ENCODE results near the gene VWA8. TPM values are rescaled to one million over a fixed set of nuclear protein-coding genes. Genes with fewer than 3 reads are reported as not detected.
A peak's percentile ranks its signal among the peaks of the same experiment; 100 is the strongest.

VWA8 gene
- polyA plus RNA-seq, 1 donor from 2014 or later: 3.7 TPM

DNA sequence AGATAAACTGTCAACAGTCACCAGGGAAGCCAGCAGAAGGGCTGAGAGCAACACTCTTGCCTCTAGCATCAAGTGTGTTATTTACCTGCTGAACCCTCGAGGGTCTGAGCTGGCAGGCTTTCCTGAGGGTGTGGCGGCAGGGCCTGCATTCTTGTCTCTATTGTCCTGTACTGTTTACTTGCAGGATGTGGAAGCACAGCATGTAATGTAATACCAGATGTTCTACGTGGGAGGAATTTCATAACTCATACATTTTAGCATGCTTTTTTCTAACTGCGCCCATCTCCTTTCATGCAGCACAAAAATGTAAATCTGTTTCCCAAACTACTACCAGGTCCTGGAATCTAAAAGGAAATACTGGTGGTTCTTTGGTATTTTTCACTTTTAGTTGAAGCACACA is 350.5 kb downstream of the VWA8 start:
- Mint-ChIP-seq H3K4me3 (no peak overlapping the region), H3K9me3 (no peaks in the 10 kb centered on the region), H3K36me3 (peaks cover 17% of the 10 kb centered on the region), H3K27me3 (no peaks in the 10 kb centered on the region), H3K4me1 (no peaks in the 10 kb centered on the region), H3K27ac (no peak overlapping the region)

DNA sequence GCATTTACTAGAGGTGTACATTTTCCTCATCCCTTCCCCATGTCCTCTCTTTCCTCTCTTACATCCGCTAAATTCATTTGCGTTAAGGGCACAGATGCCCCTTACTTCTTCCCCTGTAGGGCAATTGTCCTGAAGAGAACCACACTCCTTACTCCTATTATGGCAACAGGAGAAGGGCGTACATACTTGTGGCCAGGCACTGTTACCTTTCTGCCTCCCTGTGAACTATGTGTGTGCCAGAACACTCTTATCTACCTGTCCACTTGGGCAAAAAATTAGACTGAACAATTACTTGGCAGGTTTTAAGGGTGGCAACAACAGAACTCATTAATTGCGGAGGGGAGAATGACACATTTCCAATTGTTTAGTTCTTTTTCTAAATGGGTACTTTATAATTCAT is 351.1 kb downstream of the VWA8 start:
- H3K27ac Mint-ChIP-seq: no peak overlapping the region
- no peaks in the 10 kb centered on the region for H3K9me3 Mint-ChIP-seq
- H3K27me3 Mint-ChIP-seq: no peaks in the 10 kb centered on the region
- no peaks in the 10 kb centered on the region for H3K4me1 Mint-ChIP-seq
- peaks cover 15% of the 10 kb centered on the region for H3K36me3 Mint-ChIP-seq
- no peak overlapping the region for H3K4me3 Mint-ChIP-seq

DNA sequence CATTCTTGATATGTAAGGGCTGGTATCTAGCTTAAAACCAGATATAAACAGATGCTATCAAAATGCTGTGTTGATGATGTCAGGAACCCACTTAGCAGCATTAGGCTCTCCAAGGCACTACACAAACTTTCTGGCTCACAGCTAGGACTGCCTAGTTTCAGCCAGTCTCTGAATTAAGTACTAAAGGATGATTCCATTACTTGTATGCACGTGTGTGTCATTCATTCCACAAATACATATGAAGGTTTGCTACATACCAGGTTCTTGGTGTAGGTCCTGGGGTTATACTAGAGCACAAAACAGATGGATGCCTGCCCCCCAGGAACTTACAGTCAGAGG is 352.1 kb downstream of the VWA8 start:
- H3K9me3 Mint-ChIP-seq: no peaks in the 10 kb centered on the region
- H3K27me3 Mint-ChIP-seq: no peaks in the 10 kb centered on the region
- no peak overlapping the region for H3K4me3 Mint-ChIP-seq
- no peak overlapping the region for H3K27ac Mint-ChIP-seq
- H3K36me3 Mint-ChIP-seq: peaks cover 17% of the 10 kb centered on the region
- no peaks in the 10 kb centered on the region for H3K4me1 Mint-ChIP-seq

DNA sequence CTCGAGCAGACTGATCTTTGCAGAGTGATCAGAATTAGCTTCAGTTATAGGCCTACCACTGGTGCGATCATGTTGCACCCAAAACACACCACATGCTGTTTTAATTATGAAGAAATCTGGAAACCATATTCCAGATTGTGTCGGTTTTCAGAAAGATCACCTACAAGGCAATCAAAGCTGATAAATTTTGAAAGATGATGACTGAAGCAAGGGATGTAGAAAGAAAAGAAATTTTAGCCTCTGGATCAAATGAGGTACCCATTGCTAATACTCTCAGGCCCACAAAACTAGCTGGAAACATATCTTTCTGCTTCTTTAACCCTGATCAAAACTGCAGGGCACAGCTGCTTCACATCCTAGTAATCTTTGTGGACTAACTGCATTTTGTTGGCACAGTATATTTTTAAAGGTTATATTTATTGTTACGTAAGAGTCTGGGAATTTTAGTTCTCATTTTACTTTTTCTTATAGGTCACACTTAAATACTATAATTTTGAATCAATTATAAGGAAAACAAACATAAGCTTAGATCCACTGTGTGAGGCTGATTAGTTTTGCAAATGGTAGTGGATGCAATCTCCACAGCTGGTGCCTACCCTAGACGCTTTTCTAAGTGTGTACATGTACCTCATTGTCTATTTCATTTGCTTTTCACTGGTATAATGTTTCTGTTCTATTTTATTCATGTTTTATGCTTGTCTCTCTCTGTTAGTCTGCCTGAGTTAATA is 352.6 kb downstream of the VWA8 start:
- Mint-ChIP-seq H3K9me3 (no peaks in the 10 kb centered on the region), H3K36me3 (peaks cover 19% of the 10 kb centered on the region), H3K4me3 (no peak overlapping the region), H3K27me3 (no peaks in the 10 kb centered on the region), H3K4me1 (no peaks in the 10 kb centered on the region), H3K27ac (no peak overlapping the region)

DNA sequence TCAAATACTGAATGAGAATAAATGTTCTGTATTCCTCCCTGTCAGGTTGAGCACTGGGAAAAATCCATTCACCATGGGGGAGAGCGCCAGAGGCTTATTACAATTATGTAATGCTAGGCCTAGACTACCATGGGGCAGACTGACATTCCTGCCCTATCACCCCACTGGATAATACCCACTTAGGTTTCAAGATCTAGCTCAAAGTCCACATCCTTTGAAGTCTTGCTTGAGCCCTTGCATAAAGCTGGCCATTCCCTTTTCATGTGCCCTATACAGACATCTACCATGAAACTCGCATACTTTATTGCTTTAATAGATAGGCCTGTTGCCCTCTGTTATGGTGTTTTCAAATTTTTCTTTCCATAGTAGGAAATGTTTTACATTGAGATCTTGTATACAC is 354.3 kb downstream of the VWA8 start:
- Mint-ChIP-seq H3K27me3 (no peaks in the 10 kb centered on the region), H3K4me1 (no peaks in the 10 kb centered on the region), H3K4me3 (no peak overlapping the region), H3K36me3 (peaks cover 17% of the 10 kb centered on the region), H3K27ac (no peak overlapping the region), H3K9me3 (no peaks in the 10 kb centered on the region)

DNA sequence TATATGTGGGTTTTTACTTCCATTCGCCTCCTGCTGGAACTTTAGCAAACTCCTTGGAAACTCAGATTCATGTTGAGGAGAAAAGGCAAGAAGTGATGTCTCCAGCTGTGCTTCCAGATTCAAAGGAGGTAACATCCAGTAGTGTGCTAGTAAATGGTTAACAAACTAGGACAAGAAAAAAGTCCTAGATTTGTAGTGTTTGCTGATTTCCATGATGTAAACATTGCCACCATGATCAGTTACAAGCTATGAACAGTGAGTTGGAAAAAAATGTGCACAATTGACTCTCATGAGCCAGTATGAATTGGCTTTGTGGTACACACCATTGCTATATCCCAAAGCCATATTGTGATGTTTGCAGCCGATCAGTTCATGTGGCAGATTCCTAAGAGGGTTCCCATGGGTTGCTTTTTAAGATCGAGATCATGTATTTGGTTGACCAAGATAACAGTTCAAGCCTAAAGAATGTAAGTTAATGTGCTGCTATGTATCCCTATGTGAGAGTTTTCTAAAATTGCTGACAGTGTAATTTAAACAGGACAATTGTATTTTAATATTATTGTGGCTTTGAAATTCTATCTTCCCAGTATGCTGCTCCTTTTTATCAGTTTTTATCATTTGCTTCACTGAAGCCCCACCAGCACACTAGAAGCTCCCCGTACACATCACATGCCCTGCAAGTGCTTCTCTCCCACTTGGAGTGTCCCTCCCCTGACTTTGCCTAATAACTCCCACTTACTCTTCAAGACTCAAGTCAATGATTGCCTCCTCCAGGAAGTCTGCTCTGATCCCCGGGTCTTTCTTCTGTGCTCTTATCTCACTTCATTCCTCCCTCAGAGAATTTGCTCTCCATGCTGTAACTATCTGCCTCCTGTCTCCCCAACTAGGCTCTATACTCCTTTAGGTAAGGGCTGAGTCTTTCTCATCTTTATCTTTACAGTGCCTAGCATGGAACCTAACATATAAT is 355.3 kb downstream of the VWA8 start:
- Mint-ChIP-seq H3K36me3 (peaks cover 15% of the 10 kb centered on the region), H3K27me3 (no peaks in the 10 kb centered on the region), H3K4me1 (peaks cover 0 to 2% (median 0%) of the 10 kb centered on the region in 3 donors), H3K4me3 (no peak overlapping the region), H3K27ac (no peak overlapping the region), H3K9me3 (no peaks in the 10 kb centered on the region)

DNA sequence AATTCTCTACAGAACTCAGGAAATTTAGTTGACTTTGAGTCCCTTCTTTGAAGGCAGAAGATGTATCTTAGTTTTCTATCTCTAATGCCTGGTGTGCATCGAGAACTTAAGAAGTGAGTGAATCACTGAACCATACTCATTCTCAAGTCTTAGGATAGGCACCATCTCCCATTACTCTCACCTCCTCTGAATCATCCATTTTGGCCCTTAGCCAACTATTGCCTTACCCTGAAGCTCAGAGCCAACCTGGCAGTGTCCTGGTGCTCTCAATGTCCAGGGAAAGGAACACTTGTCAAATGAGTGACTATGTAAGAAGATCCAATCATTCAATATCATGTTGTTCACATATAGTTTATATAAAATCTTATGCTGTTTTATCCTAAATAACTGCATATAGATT is 357.0 kb downstream of the VWA8 start:
- H3K36me3 Mint-ChIP-seq: peaks cover 18% of the 10 kb centered on the region
- no peaks in the 10 kb centered on the region for H3K27me3 Mint-ChIP-seq
- no peaks in the 10 kb centered on the region for H3K9me3 Mint-ChIP-seq
- no peak overlapping the region for H3K27ac Mint-ChIP-seq
- no peak overlapping the region for H3K4me3 Mint-ChIP-seq
- peaks cover 0 to 2% (median 0%) of the 10 kb centered on the region in 3 donors for H3K4me1 Mint-ChIP-seq

DNA sequence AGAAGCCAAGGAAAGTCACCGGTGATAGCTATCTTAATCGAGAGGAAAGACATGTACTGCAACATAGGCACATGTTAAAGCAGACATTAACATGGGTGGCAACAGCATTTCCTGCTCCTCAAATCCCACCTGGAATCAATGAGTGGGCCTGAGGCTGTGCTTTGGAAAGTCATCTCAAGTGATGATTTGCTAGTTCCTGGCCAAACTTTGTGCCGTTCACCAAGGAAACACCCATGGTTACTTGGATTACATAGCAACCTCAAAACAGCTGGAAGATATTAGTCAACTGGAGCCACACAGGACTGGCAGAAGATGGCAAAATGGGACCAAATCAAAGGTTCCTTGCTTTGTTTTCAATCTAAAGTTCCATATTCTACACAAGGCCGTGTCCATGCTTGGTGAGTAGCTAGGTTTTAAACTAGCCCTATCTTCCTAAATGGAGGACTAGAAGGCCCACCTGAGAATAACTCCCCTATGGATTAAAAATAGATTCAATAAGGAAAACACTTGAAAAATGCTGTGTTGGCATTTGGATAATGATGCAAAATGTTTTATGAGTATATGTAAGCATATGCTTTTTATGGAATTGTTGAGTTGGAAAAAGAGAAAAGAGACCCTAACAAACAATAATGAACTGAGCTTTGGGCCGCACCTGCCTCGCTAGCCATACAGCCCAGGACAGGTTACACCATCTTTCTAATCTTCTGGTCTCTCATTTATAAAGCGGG is 359.0 kb downstream of the VWA8 start:
- Mint-ChIP-seq H3K27me3 (no peaks in the 10 kb centered on the region), H3K27ac (no peak overlapping the region), H3K9me3 (no peaks in the 10 kb centered on the region), H3K36me3 (peaks cover 15% of the 10 kb centered on the region), H3K4me1 (peaks cover 0 to 3% (median 0%) of the 10 kb centered on the region in 3 donors), H3K4me3 (no peak overlapping the region)

DNA sequence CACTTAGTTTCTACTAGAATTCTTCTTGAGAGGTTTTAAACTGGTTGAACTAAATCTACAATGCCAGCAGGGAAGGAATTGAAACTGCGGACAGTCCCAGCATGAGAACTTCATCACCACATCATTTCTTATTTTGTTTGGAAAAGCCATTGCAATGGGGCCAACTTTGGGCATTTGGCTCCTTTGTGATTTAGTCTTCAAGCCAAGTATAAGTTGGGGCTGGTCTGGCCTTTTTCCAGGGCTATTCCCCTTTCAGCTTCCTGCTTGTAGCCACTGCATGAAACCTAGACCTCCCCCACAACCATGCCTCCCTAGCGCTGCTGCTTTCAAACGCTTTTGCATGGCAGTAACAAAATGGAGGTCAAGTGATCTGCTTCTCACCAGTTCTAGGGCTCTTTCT is 361.3 kb downstream of the VWA8 start:
- Mint-ChIP-seq H3K36me3 (peaks cover 10% of the 10 kb centered on the region), H3K4me1 (peaks cover 0 to 3% (median 0%) of the 10 kb centered on the region in 3 donors), H3K27me3 (no peaks in the 10 kb centered on the region), H3K27ac (no peak overlapping the region), H3K4me3 (no peak overlapping the region), H3K9me3 (no peaks in the 10 kb centered on the region)

DNA sequence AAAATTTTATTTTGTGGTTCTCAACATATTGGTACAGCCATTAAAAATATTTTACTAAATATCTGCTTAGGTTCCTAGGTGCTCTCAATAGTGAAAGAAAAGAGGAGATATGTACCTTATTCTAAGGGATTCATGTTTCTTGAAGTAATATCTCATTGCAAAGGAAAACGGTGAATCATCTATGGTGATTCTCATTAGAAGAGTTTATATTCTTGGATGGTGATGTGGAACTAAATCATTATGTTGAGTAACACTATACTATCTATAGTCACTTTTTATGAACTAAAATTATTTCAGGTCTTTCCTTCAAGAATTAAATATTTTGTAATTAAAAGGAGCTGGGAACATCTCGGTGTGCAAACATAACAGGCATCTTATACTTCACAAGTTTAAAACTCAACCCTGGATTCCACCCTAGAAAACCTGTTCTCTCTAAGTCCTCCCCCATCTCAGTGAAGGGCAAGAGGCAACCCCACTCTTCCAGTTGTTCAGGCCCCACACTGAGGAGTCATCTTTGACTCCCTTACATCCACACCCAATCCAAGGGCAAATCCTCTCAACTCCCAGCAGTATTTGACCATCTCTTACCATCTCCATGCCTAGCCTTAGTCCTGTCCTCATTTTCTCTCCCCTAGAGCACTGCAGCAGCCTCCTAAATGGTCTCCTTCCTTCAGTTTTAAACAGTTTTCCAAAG is 363.4 kb downstream of the VWA8 start:
- no peak overlapping the region for H3K4me3 Mint-ChIP-seq
- peaks cover 0 to 3% (median 0%) of the 10 kb centered on the region in 3 donors for H3K4me1 Mint-ChIP-seq
- no peaks in the 10 kb centered on the region for H3K27me3 Mint-ChIP-seq
- H3K36me3 Mint-ChIP-seq: peaks cover 4% of the 10 kb centered on the region
- H3K27ac Mint-ChIP-seq: peak overlapping the region in 1 of 3 donors; percentile 5
- H3K9me3 Mint-ChIP-seq: no peaks in the 10 kb centered on the region

DNA sequence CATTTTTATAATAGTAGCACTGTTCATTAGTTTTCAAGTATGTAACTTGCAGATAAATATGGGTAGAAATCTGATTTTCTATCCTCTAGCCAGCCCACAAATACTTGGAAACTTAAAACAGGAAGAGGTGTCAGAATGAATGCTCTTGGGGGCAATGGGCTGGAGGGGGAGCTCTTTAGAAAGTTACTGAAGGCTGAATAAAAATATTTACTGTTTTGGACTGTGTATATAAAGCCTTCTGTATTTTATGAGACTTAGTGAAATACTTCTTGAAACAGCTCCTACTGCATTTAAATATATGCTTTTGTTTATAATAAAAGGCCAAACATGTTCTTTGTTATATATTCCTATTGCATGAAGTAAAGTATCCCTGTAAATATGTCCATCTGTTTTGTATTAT is 364.7 kb downstream of the VWA8 start:
- peaks cover 4% of the 10 kb centered on the region for H3K36me3 Mint-ChIP-seq
- peaks cover 0 to 5% (median 0%) of the 10 kb centered on the region in 3 donors for H3K4me1 Mint-ChIP-seq
- no peaks in the 10 kb centered on the region for H3K9me3 Mint-ChIP-seq
- H3K27me3 Mint-ChIP-seq: no peaks in the 10 kb centered on the region
- no peak overlapping the region for H3K4me3 Mint-ChIP-seq
- peak overlapping the region in 1 of 3 donors; percentile 33 for H3K27ac Mint-ChIP-seq

DNA sequence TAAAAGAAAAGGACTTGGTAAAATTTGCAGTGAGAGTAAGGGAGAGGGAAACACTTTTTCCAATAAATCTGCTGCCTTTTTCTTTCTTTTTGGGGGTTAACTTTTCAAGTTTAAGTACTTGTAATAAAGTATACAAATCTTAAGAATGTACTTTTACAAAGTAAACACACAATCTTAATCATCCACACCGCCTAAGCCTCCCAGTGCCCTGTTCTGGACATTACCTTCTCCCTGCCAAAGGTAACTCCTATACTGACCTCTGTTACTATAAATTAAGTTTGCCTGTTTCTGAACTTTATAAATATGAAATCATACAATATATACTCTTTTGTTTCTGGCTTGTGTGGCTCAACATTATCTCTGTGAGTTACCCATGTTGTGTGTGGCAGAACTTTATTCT is 365.6 kb downstream of the VWA8 start:
- H3K4me1 Mint-ChIP-seq: peaks cover 3 to 7% (median 5%) of the 10 kb centered on the region in 3 donors
- H3K27ac Mint-ChIP-seq: no peak overlapping the region
- H3K4me3 Mint-ChIP-seq: no peak overlapping the region
- peaks cover 4% of the 10 kb centered on the region for H3K36me3 Mint-ChIP-seq
- H3K9me3 Mint-ChIP-seq: no peaks in the 10 kb centered on the region
- H3K27me3 Mint-ChIP-seq: no peaks in the 10 kb centered on the region

DNA sequence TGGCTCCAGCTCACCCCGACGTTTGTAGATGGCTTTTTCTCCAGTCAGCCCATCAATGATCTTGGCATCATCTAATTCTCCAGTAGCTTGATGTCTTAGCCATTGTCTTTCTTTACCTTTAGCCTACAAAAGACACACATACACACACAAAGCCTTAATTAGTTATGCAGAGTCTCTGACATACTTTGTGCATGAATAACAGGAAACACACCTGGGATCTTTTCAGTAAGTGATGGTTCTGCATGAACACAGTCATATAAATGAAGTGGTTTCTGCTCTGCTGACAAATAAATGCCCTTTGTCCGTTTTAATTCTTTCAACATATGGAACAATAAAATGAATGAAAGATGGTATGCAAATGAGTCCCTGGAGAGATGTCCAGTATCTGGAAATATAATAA is 370.3 kb downstream of the VWA8 start:
- Mint-ChIP-seq H3K4me3 (peak overlapping the region in 1 of 4 donors; percentile 1), H3K27ac (no peak overlapping the region), H3K9me3 (no peaks in the 10 kb centered on the region), H3K36me3 (peaks cover 6% of the 10 kb centered on the region), H3K27me3 (no peaks in the 10 kb centered on the region), H3K4me1 (peaks cover 3 to 7% (median 6%) of the 10 kb centered on the region in 3 donors)

DNA sequence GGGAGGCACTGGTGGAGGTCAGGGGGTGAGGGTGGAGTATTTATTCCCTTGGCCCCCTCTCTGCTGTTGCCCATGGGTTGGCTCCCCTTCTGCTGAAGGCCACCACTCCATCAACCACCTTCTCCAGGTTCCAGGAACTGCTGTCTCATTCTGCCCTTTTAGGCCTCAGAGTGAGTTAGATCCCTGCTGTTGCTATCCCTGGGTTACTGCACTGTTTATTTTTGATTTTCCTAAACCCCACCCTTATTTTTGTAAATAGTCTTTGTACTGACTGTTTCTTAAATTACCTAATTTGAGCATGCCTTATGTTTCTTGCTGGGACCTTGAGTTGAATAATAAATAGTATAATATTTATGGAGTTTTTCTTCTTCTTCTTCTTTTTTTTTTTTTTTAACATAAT is 370.8 kb downstream of the VWA8 start:
- H3K27ac Mint-ChIP-seq: no peak overlapping the region

More for the DNA sequence above, 370.8 kb downstream of the VWA8 start:
- H3K4me3 Mint-ChIP-seq: no peak overlapping the region
- peaks cover 3 to 7% (median 6%) of the 10 kb centered on the region in 3 donors for H3K4me1 Mint-ChIP-seq
- H3K27me3 Mint-ChIP-seq: no peaks in the 10 kb centered on the region
- no peaks in the 10 kb centered on the region for H3K9me3 Mint-ChIP-seq
- peaks cover 6% of the 10 kb centered on the region for H3K36me3 Mint-ChIP-seq

All from IgD-negative memory B cell (primary cell).